ENCODE results near the gene MGRN1.
A peak's percentile ranks its signal among the peaks of the same experiment; 100 is the strongest.

The MGRN1 gene

DNA sequence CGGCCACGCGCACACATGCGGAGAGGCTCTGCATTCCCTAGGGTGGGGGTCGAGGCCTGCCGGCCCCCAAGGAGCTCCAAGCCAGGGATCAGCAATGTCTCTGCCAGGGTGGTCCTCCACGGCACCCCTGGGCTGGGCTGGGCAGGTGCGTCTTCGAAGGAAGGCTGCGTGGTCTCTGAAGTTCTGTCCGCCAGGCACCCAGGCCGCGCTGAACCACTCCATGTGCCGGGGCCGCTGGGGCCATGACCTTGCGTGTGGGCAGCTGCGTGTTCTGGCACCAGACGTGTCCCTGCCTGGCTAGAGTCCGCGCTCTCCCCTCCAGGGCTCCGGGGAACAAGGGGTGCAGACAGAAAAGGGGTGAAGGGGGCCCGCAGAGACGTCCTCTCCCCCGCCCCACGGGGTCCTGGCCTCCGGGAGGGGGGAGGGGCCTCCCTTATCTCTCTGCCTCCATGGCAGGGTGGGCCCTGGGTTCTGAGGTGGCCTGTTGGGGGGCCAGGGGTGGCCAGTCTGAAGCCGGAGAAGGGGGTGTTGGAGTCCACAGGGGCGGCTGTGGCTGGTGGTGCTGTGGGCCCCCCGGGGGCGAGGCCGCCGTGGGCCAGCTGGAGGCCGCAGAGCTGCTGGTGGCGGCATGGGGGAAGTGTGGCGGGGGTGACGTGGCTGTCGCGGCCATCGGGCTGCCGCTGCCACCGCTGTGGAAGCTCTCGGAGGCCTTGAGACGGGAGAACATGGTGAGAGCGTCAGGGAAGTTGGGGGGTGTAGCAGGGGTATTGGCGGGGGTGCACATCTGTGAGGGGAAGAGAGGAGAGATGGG is 15.2 kb upstream of the MGRN1 start:
- no peak overlapping the region for H3K4me3 ChIP-seq (ENCODE audit: control insufficient read depth in 1 of 7, extremely low read depth in 1 of 7, insufficient read depth in 4 of 7, low read depth in 2 of 7, low read length in 6 of 7)
- no peaks in the 10 kb centered on the region for H3K27me3 ChIP-seq (replicated peaks in 2 of 5; ENCODE audit: control insufficient read depth in 4 of 5, insufficient read depth in 5 of 5, low read length in 4 of 5)
- H3K27ac ChIP-seq (ENCODE audit: insufficient read depth in 1 of 2, low read depth in 1 of 2, low read length in 2 of 2, poor library complexity in 1 of 2, severe bottlenecking in 2 of 2) = no peak overlapping the region
- H3K9me3 ChIP-seq (ENCODE audit: control extremely low read depth in 1 of 5, control insufficient read depth in 4 of 5, insufficient read depth in 2 of 5, low read depth in 1 of 5, low read length in 4 of 5) = no peaks in the 10 kb centered on the region
- POLR2A ChIA-PET = no interaction called here
- CTCF ChIA-PET = interaction anchor here (1.6 to 1.8 kb wide), 2 partner anchors 24 kb away, joined by 3 to 4 read pairs; no protein-coding TSS in a partner anchor
- H3K36me3 ChIP-seq (ENCODE audit: control insufficient read depth in 4 of 4, insufficient read depth in 4 of 4, low read length in 3 of 4) = peaks cover 0 to 34% (median 15%) of the 10 kb centered on the region in 4 experiments
- DNase-seq = peak in 1 of 3 donors; percentile 20
- H3K4me1 ChIP-seq (ENCODE audit: control extremely low read depth in 1 of 4, control insufficient read depth in 4 of 4, insufficient read depth in 4 of 4, low read length in 3 of 4) = peaks cover 0 to 28% (median 18%) of the 10 kb centered on the region in 4 experiments
- 96% methylated on average over 26 of the region's 45 CpGs for WGBS (ENCODE audit: insufficient coverage)

DNA sequence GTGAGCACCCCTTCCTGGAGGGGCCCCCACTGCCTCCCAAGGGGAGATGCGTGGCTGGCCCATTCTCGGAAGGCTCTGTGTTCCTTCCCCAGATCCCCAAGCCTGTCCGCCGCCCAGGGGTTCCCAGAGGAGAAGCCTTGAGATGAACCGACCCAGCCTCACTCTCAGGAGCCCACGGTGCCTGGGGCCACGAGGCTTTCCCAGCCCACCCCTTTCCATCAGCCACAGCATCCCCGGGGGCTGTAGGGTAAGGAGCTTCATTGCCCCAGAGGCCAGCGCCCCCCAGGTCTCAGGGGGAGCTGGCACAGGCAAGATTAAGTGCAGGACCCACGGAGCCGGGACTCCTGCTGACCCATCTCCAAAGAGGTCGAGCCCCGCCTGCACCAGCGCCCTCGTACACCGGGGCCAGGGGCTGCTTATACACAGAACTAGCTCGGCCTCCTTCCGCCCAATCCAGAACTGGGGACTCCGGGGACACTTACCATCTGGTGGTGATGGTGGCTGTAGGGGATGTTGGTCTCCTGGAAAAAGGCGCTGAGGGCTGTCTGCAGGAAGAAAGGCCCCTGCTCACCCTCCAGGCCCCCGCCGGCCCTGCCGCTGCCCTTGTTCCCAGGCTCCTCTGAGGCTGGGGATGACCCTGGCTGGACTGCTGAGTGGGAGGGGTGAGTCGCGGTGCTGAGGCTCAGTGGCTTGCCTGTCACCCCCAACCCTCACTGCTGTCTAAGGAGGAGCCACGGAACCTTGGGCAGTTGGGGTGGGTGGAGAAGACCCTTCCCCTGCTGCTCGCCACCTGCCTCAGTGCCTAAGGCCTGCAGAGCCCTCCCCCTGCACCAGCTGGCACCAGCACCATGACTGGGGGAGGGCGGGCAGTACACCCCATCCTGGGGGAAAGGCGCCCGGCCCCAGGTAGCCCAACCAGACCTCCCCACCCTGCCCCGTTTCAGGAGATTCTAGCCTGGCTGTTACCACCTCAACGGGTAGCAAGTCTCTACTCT is 14.3 kb upstream of the MGRN1 start:
- ChIA-PET POLR2A (interaction anchor here (0.5 kb wide), 1 partner anchor 22 kb away, joined by 3 read pairs; no protein-coding TSS in a partner anchor), CTCF (interaction anchor here (0.6 to 2.4 kb wide), 4 partner anchors 14 to 101 kb away, joined by 3 to 6 read pairs (median 4); partner anchors contain the start of gene MGRN1)
- Histone ChIP-seq H3K36me3 (ENCODE audit: control insufficient read depth in 4 of 4, insufficient read depth in 4 of 4, low read length in 3 of 4) (peaks cover 0 to 34% (median 15%) of the 10 kb centered on the region in 4 experiments), H3K4me3 (ENCODE audit: control insufficient read depth in 1 of 7, extremely low read depth in 1 of 7, insufficient read depth in 4 of 7, low read depth in 2 of 7, low read length in 6 of 7) (no peak overlapping the region), H3K27me3 (replicated peaks in 2 of 5; ENCODE audit: control insufficient read depth in 4 of 5, insufficient read depth in 5 of 5, low read length in 4 of 5) (no peaks in the 10 kb centered on the region), H3K4me1 (ENCODE audit: control extremely low read depth in 1 of 4, control insufficient read depth in 4 of 4, insufficient read depth in 4 of 4, low read length in 3 of 4) (peaks cover 0 to 36% (median 24%) of the 10 kb centered on the region in 4 experiments), H3K9me3 (ENCODE audit: control extremely low read depth in 1 of 5, control insufficient read depth in 4 of 5, insufficient read depth in 2 of 5, low read depth in 1 of 5, low read length in 4 of 5) (no peaks in the 10 kb centered on the region), H3K27ac (ENCODE audit: insufficient read depth in 1 of 2, low read depth in 1 of 2, low read length in 2 of 2, poor library complexity in 1 of 2, severe bottlenecking in 2 of 2) (no peak overlapping the region)
- no peak for DNase-seq
- 91% methylated on average over 21 of the region's 32 CpGs for WGBS (ENCODE audit: insufficient coverage)

DNA sequence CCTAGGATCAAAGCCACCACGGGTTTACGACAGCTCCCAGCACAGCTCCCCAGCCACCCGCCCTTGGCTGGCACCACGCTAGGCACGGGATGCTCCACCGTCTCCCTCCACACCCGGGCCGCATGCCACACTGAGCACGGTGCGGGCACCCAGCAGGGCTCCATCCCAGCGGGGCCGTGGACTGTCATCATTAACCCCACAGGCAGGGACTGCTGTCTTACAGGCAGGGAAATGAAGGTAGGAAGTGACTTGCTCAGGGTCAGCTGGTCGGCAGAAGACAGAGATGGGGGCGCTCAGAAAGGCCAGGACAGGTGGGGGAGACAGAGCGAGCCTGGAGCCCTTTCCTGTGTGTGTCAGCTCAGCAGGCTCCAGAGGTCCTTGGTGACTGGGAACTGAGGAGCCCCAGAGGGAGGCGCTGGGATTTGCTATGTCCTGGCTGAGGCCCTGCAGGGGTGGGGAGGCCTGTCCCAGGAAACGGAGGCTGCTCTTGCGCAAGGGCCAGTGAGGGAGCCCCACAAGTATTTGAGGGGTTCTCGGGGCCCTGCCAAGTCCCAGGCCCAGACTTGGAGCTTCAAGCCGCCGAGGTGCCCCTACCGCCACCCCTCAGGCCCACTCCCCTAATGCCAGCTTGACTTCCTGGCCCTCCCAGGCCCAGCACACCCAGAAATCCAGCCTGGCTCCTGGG is 13.1 kb upstream of the MGRN1 start:
- no peak for DNase-seq
- peaks cover 2 to 45% (median 31%) of the 10 kb centered on the region in 4 experiments for H3K4me1 ChIP-seq (ENCODE audit: control extremely low read depth in 1 of 4, control insufficient read depth in 4 of 4, insufficient read depth in 4 of 4, low read length in 3 of 4)
- H3K4me3 ChIP-seq (ENCODE audit: control insufficient read depth in 1 of 7, extremely low read depth in 1 of 7, insufficient read depth in 4 of 7, low read depth in 2 of 7, low read length in 6 of 7) = no peak overlapping the region
- 96% methylated on average over 20 of the region's 22 CpGs for WGBS (ENCODE audit: insufficient coverage)
- peaks cover 0 to 34% (median 15%) of the 10 kb centered on the region in 4 experiments for H3K36me3 ChIP-seq (ENCODE audit: control insufficient read depth in 4 of 4, insufficient read depth in 4 of 4, low read length in 3 of 4)
- H3K9me3 ChIP-seq (ENCODE audit: control extremely low read depth in 1 of 5, control insufficient read depth in 4 of 5, insufficient read depth in 2 of 5, low read depth in 1 of 5, low read length in 4 of 5) = no peaks in the 10 kb centered on the region
- ChIA-PET POLR2A (no interaction called here), CTCF (interaction anchor here (0.6 to 2.4 kb wide), 4 partner anchors 12 to 104 kb away, joined by 3 to 6 read pairs (median 4); partner anchors contain the start of gene MGRN1)
- no peak overlapping the region for H3K27ac ChIP-seq (ENCODE audit: insufficient read depth in 1 of 2, low read depth in 1 of 2, low read length in 2 of 2, poor library complexity in 1 of 2, severe bottlenecking in 2 of 2)
- H3K27me3 ChIP-seq (replicated peaks in 2 of 5; ENCODE audit: control insufficient read depth in 4 of 5, insufficient read depth in 5 of 5, low read length in 4 of 5) = no peaks in the 10 kb centered on the region

DNA sequence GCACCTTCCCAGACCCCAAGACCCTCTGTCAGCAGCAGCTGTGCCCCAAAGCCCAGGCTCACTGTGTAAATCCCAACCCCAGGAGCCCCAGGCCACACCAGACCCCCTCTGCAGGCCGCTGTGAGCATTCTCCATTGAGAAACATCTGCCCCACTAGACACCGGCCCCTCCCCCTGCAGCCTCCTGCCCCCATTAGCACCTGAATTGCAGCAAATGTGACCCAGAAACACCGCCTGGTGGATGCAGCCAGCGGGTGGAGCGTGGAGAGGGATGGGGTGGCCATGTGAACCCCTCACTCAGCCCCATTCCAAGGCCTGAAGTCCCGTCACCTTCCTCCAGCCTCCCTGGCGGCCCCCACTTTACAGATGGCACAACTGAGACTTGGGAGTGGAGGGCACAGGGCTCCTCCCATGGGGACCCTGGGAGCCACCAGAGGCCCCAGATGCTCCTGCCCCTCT is 12.1 kb upstream of the MGRN1 start:
- Histone ChIP-seq H3K4me3 (ENCODE audit: control insufficient read depth in 1 of 7, extremely low read depth in 1 of 7, insufficient read depth in 4 of 7, low read depth in 2 of 7, low read length in 6 of 7) (no peak overlapping the region), H3K27me3 (replicated peaks in 2 of 5; ENCODE audit: control insufficient read depth in 4 of 5, insufficient read depth in 5 of 5, low read length in 4 of 5) (no peaks in the 10 kb centered on the region), H3K36me3 (ENCODE audit: control insufficient read depth in 4 of 4, insufficient read depth in 4 of 4, low read length in 3 of 4) (peaks cover 0 to 31% (median 14%) of the 10 kb centered on the region in 4 experiments), H3K9me3 (ENCODE audit: control extremely low read depth in 1 of 5, control insufficient read depth in 4 of 5, insufficient read depth in 2 of 5, low read depth in 1 of 5, low read length in 4 of 5) (no peaks in the 10 kb centered on the region), H3K27ac (ENCODE audit: insufficient read depth in 1 of 2, low read depth in 1 of 2, low read length in 2 of 2, poor library complexity in 1 of 2, severe bottlenecking in 2 of 2) (no peak overlapping the region), H3K4me1 (ENCODE audit: control extremely low read depth in 1 of 4, control insufficient read depth in 4 of 4, insufficient read depth in 4 of 4, low read length in 3 of 4) (peaks cover 2 to 54% (median 39%) of the 10 kb centered on the region in 4 experiments)
- DNase-seq = peak in 2 of 3 donors; percentile 36 to 48
- ChIA-PET CTCF (interaction anchor here (1.2 to 2.4 kb wide), 2 partner anchors 11 to 105 kb away, joined by 4 to 6 read pairs; partner anchors contain the start of gene MGRN1), POLR2A (no interaction called here)
- 83% methylated on average over 2 of the region's 7 CpGs for WGBS (ENCODE audit: insufficient coverage)

DNA sequence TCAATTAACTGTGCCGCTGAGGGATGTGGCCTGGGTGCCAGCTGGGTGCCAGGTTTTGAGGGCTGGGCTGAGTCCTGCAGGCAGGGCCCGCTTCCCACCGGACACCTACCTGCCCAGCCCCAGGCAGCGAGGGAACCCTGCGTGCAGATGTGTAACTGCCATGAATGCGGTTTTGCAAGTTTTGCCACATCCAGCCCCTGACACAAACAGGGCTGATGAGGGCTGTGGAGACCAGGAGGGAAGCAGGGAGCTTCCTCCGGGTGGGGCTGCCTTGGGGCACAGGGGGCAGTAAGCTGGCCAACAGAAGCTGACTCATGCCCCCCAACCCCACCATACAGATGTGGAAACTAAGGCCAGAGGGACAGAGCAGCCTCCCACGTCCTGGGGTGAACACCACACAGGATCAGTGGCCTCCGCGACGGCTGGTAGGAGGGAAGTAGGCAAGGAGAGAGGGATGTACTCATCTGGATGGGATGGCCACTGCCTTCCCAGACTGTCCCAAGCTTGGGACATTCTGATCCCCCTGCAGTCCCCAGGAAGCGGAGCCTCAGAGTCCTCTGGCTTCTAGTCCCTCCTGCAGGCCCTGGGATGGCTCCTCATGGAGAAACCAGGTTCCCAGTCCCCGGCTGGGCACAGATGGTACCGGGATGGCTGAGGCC is 11.5 kb upstream of the MGRN1 start:
- H3K4me1 ChIP-seq (ENCODE audit: control extremely low read depth in 1 of 4, control insufficient read depth in 4 of 4, insufficient read depth in 4 of 4, low read length in 3 of 4) = peaks cover 2 to 55% (median 42%) of the 10 kb centered on the region in 4 experiments
- H3K36me3 ChIP-seq (ENCODE audit: control insufficient read depth in 4 of 4, insufficient read depth in 4 of 4, low read length in 3 of 4) = peaks cover 0 to 25% (median 11%) of the 10 kb centered on the region in 4 experiments
- CTCF ChIA-PET = interaction anchor here (0.8 to 6.0 kb wide), 2 partner anchors 11 to 106 kb away, joined by 5 to 32 read pairs; no protein-coding TSS in a partner anchor
- DNase-seq = no peak
- 86% methylated on average over 9 of the region's 14 CpGs for WGBS (ENCODE audit: insufficient coverage)
- POLR2A ChIA-PET = no interaction called here
- H3K9me3 ChIP-seq (ENCODE audit: control extremely low read depth in 1 of 5, control insufficient read depth in 4 of 5, insufficient read depth in 2 of 5, low read depth in 1 of 5, low read length in 4 of 5) = no peaks in the 10 kb centered on the region
- H3K4me3 ChIP-seq (ENCODE audit: control insufficient read depth in 1 of 7, extremely low read depth in 1 of 7, insufficient read depth in 4 of 7, low read depth in 2 of 7, low read length in 6 of 7) = peak overlapping the region in 6 of 7 experiments; percentile 69 to 90 (median 83)
- no peaks in the 10 kb centered on the region for H3K27me3 ChIP-seq (replicated peaks in 2 of 5; ENCODE audit: control insufficient read depth in 4 of 5, insufficient read depth in 5 of 5, low read length in 4 of 5)
- H3K27ac ChIP-seq (ENCODE audit: insufficient read depth in 1 of 2, low read depth in 1 of 2, low read length in 2 of 2, poor library complexity in 1 of 2, severe bottlenecking in 2 of 2) = peak overlapping the region in 1 of 2 experiments; percentile 39

All from common myeloid progenitor, CD34-positive (primary cell).